Progenitor cell of endocrine pancreas (in vitro differentiated cells): ENCODE data around the gene NOL4L. TPM values are rescaled to one million over a fixed set of nuclear protein-coding genes. Genes with fewer than 3 reads are reported as not detected.

Experiments
- DNase-seq: peaks from one replicate; pipeline ENCODE4 v3.0.0; 2021; ENCODE audit warnings: low spot score; ENCODE audit not compliant: unreplicated experiment
- H3K27ac Mint-ChIP-seq: 2 replicates; pipeline ENCODE4 v1.8.0; 2021; ENCODE audit warnings: mild to moderate bottlenecking, moderate library complexity, mixed read lengths
- H3K27me3 Mint-ChIP-seq: 2 replicates; pipeline ENCODE4 v1.8.0; 2021; ENCODE audit warnings: mixed read lengths
- H3K36me3 Mint-ChIP-seq: 2 replicates; pipeline ENCODE4 v1.8.0; 2022; ENCODE audit warnings: mixed read lengths; ENCODE audit not compliant: insufficient read depth
- H3K4me1 Mint-ChIP-seq: 2 replicates; pipeline ENCODE4 v1.8.0; 2021; ENCODE audit warnings: low read depth, mixed read lengths
- H3K4me3 Mint-ChIP-seq: 2 replicates; pipeline ENCODE4 v1.8.0; 2021; ENCODE audit warnings: low read depth, mild to moderate bottlenecking, moderate library complexity, mixed read lengths
- H3K9me3 Mint-ChIP-seq: 2 replicates; pipeline ENCODE4 v1.8.0; 2021; ENCODE audit warnings: low read depth, mixed read lengths
- CTCF ChIP-seq: fragments of 200-600 bp; sonication (generic); IDR thresholded peaks from one replicate; pipeline ENCODE4 v1.5.0; 2021; ENCODE audit warnings: antibody characterized with exemption, mild to moderate bottlenecking; ENCODE audit not compliant: unreplicated experiment
- total RNA-seq: library from RNA; stranded (reverse); gene quantifications from 2 replicates; pipeline ENCODE4 v1.2.1, GENCODE V29; 2021

Gene NOL4L
- total RNA-seq, 1 donor from 2014 or later: 90.4 TPM

GRCh38 chr20:32573167-32573851 is 11.8 kb downstream of the NOL4L start:
- no peak for DNase-seq
- TF ChIP-seq CTCF: no peak
- H3K27me3 Mint-ChIP-seq: peaks cover 12% of the 10 kb centered on the region
- H3K4me1 Mint-ChIP-seq: no peaks in the 10 kb centered on the region
- H3K36me3 Mint-ChIP-seq: no peaks in the 10 kb centered on the region
- H3K4me3 Mint-ChIP-seq: no peak overlapping the region
- no peaks in the 10 kb centered on the region for H3K9me3 Mint-ChIP-seq
- no peak overlapping the region for H3K27ac Mint-ChIP-seq

GRCh38 chr20:32572271-32572968 is 12.7 kb downstream of the NOL4L start:
- DNase-seq: no peak
- no peaks in the 10 kb centered on the region for H3K9me3 Mint-ChIP-seq
- no peaks in the 10 kb centered on the region for H3K4me1 Mint-ChIP-seq
- H3K36me3 Mint-ChIP-seq: no peaks in the 10 kb centered on the region
- no peak for TF ChIP-seq CTCF
- H3K27me3 Mint-ChIP-seq: peaks cover 9% of the 10 kb centered on the region
- no peak overlapping the region for H3K27ac Mint-ChIP-seq
- H3K4me3 Mint-ChIP-seq: no peak overlapping the region

GRCh38 chr20:32571566-32571965 is 13.6 kb downstream of the NOL4L start:
- H3K4me1 Mint-ChIP-seq: no peaks in the 10 kb centered on the region
- DNase-seq: no peak
- no peak overlapping the region for H3K27ac Mint-ChIP-seq
- H3K36me3 Mint-ChIP-seq: no peaks in the 10 kb centered on the region
- no peak overlapping the region for H3K4me3 Mint-ChIP-seq
- no peaks in the 10 kb centered on the region for H3K9me3 Mint-ChIP-seq
- H3K27me3 Mint-ChIP-seq: peaks cover 9% of the 10 kb centered on the region
- TF ChIP-seq CTCF: no peak

- no peak for DNase-seq
- TF ChIP-seq CTCF: no peak
- H3K27ac Mint-ChIP-seq: no peak overlapping the region
- no peaks in the 10 kb centered on the region for H3K4me1 Mint-ChIP-seq
- H3K27me3 Mint-ChIP-seq: peaks cover 9% of the 10 kb centered on the region
- no peaks in the 10 kb centered on the region for H3K9me3 Mint-ChIP-seq
- no peak overlapping the region for H3K4me3 Mint-ChIP-seq
- H3K36me3 Mint-ChIP-seq: no peaks in the 10 kb centered on the region
These were observed 14.5 kb downstream of the NOL4L start for GRCh38 chr20:32570401-32571190.
